OCI-LY1 (cell line): Measurements from ENCODE around the gene ELAVL3.

Source experiments
- EZH2 ChIP-seq: fragments of 200-600 bp; sonication (generic), shearing (Covaris generic); IDR thresholded peaks from 2 replicates; pipeline ENCODE4 v1.8.0; 2017; ENCODE audit warnings: borderline replicate concordance, mixed run types, mild to moderate bottlenecking, antibody characterized with exemption, low read length, moderate library complexity, mixed read lengths
- TF ChIP-seq, protein P1 (sequence below): fragments of 200-600 bp; sonication (generic), shearing (Covaris generic); IDR thresholded peaks from 2 replicates; pipeline ENCODE4 v1.5.1; 2017; ENCODE audit warnings: mild to moderate bottlenecking, antibody characterized with exemption, low read length, moderate library complexity, mixed read lengths

DNA sequence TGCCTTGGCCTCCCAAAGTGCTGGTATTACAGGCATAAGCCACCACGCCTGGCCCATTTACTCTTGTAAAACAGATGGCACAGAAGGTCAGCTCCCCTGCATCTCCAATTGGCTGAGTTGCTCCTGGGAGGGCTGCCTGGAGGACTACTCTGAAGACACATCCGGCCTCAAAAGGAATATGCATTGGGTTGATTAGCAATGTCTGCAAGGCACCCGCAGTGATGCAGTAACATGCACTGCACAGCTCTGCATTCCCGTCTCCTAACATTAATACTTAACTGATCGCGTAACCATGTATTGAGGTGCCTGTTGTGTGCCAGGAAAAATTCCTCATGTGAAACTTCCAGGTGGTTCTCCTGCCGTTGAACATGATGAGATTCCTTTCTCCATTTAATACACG is 5.0 kb downstream of the ELAVL3 start:
- no peak for TF ChIP-seq EZH2
- TF ChIP-seq, protein P1, sequence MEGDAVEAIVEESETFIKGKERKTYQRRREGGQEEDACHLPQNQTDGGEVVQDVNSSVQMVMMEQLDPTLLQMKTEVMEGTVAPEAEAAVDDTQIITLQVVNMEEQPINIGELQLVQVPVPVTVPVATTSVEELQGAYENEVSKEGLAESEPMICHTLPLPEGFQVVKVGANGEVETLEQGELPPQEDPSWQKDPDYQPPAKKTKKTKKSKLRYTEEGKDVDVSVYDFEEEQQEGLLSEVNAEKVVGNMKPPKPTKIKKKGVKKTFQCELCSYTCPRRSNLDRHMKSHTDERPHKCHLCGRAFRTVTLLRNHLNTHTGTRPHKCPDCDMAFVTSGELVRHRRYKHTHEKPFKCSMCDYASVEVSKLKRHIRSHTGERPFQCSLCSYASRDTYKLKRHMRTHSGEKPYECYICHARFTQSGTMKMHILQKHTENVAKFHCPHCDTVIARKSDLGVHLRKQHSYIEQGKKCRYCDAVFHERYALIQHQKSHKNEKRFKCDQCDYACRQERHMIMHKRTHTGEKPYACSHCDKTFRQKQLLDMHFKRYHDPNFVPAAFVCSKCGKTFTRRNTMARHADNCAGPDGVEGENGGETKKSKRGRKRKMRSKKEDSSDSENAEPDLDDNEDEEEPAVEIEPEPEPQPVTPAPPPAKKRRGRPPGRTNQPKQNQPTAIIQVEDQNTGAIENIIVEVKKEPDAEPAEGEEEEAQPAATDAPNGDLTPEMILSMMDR, result no peak
